Fibroblast of lung (primary cell): ENCODE results near the gene EEPD1.
"Not testable (repeated sequence)": the region's sequence is repeated elsewhere in the genome, so short reads cannot be mapped to it uniquely, and the experiment has no call there.

Source experiments
- CTCF ChIP-seq, 2 donors: IDR thresholded peaks in 1 of 2; conservative IDR thresholded peaks in 1 of 2; 1 replicate in 1 of 2; 2 replicates in 1 of 2; pipeline ENCODE4 v1.5.1; 2011 to 2012; ENCODE audit warnings: low read length in 2 of 2, control low read depth in 1 of 2, inconsistent platforms in 1 of 2, low read depth in 1 of 2, mild to moderate bottlenecking in 1 of 2
- EZH2 ChIP-seq: IDR thresholded peaks from 2 replicates; pipeline ENCODE4 v1.5.1; 2012; ENCODE audit warnings: low read length, control low read depth, mild to moderate bottlenecking; ENCODE audit errors: missing control alignments

GRCh38 chr7:36119983-36120646 is 32.9 kb upstream of the EEPD1 start:
- TF ChIP-seq CTCF (conservative IDR thresholded peaks at IDR 0.05 in 1 of 2, IDR thresholded peaks at IDR 0.05 in 1 of 2; ENCODE audit: low read depth in 1 of 2, low read length in 2 of 2); EZH2: not testable (repeated sequence)
